HG03439 (cell line): Measurements from ENCODE around the gene UNC13D.
"Not testable (repeated sequence)": the region's sequence is repeated elsewhere in the genome, so short reads cannot be mapped to it uniquely, and the experiment has no call there.

Experiments
- ATAC-seq: cut with Tn5 transposase; IDR thresholded peaks from one replicate; pipeline ENCODE4 v1.9.1; 2021; ENCODE audit warnings: mild to moderate bottlenecking, moderate library complexity; ENCODE audit not compliant: unreplicated experiment

UNC13D gene

GRCh38 chr17:75843577-75844529, at the start of gene UNC13D:
Gene UNC13D (minus strand): TSS chr17:75844404. CDS start chr17:75844337, 67 bp downstream.
- peak; percentile 26 for ATAC-seq

- ATAC-seq = no peak
Observed at GRCh38 chr17:75893305-75894048, 49.3 kb upstream of the UNC13D start.

GRCh38 chr17:75892556-75893224, 48.5 kb upstream of the UNC13D start:
- no peak for ATAC-seq

- ATAC-seq = no peak
Observed at GRCh38 chr17:75891605-75892555, 47.7 kb upstream of the UNC13D start.

GRCh38 chr17:75891022-75891604, 46.9 kb upstream of the UNC13D start:
- ATAC-seq = no peak

GRCh38 chr17:75889454-75889853, 45.2 kb upstream of the UNC13D start:
- ATAC-seq = no peak

- no peak for ATAC-seq
Observed at GRCh38 chr17:75888484-75888883, 44.3 kb upstream of the UNC13D start.

- ATAC-seq = not testable (repeated sequence)
Observed at GRCh38 chr17:75885860-75886259, 41.7 kb upstream of the UNC13D start.

- ATAC-seq = no peak
Observed at GRCh38 chr17:75885431-75885830, 41.2 kb upstream of the UNC13D start.

- ATAC-seq = no peak
Observed at GRCh38 chr17:75881678-75882454, 37.7 kb upstream of the UNC13D start.

- no peak for ATAC-seq
Observed at GRCh38 chr17:75880266-75880665, 36.1 kb upstream of the UNC13D start.

- no peak for ATAC-seq
Observed at GRCh38 chr17:75878174-75878998, 34.2 kb upstream of the UNC13D start, which contains the start of gene TRIM47. Gene TRIM47 (minus strand): TSS chr17:75878581. CDS start chr17:75878548, 33 bp downstream.

- ATAC-seq = no peak
Observed at GRCh38 chr17:75877752-75878173, 33.6 kb upstream of the UNC13D start.

GRCh38 chr17:75876938-75877751, 32.9 kb upstream of the UNC13D start:
- no peak for ATAC-seq

- no peak for ATAC-seq
Observed at GRCh38 chr17:75876190-75876937, 32.2 kb upstream of the UNC13D start.

GRCh38 chr17:75875940-75876189, 31.7 kb upstream of the UNC13D start:
- ATAC-seq = no peak
